ENCODE data around the gene BRD4.
"Not testable (repeated sequence)": the region's sequence is repeated elsewhere in the genome, so short reads cannot be mapped to it uniquely, and the experiment has no call there.

Gene BRD4

DNA sequence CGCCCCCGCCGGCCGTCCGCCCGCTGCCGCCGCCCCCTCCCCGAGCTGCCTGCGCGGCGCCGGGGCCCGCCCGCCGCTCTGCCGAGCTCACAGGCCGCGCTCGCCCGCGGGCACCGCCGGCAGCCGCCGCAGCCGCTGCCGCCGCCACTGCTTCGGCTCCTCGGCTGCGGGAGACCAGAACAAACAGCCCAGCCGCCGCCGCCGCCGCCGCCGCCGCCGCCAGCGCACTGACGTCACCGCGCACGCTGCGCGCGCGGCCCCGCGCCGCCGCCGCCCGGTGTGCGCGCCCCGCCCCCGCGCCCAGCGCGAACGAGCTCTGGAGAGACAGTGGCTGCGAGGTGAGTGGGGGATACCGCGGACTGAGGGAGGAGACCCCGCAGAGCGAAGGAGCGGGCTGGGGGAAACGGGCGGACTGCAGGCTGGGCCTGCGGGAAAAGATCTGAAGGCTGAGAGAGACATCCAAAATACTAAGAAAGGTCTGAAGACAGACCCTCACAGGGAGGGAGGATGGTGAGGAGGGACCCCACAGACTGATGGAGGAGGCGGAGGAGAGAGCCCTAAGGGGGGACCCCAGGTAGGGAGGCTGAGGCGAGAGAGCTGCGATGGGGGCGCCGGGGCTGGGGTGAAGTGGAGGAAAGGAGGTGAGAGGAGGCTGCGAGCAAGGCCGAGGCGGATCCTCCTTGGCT, at the start of gene BRD4:
TSS of gene BRD4 (minus strand) at position 229 of the 686 bp plus-strand sequence. CDS start 59,440 bp downstream, outside the sequence.
- peak; percentile 71 for DNase-seq

DNA sequence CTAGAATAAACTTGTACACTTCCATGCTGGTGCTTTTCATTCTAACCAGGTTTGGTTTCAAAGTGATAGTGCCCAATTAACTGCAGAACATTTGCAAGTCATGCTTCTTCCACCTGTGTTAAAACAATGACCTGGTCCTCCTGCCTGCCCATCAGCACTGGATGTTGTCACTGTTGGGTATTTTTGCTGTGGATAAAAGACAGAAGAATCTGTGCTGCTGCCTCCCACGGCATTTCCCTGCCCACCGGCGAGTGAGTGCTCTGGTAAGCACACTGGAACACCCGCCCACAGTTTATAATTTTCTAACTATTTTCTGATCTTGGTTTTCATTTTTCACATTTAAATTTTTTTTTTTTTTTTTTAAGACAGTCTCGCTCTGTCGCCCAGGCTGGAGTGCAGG, 49.5 kb upstream of the BRD4 start:
- no peak for DNase-seq

DNA sequence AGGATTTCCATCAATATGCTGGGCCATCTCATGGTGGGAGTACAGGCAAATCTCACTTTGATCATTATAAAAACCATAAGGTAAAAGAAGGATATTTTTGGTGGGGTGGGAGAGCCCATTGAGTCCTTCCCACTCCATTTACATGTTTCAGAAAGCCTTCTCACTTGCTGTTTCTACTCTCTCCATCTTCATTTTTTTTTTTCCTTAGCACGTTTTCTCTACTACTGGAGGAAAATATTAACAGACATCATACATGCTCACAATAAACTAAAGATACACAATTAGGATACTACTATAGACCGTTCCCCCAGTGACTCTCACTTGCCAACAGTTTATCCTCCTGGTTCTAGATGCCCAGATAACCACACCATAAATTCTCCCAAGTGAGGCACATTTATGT, 49.1 kb upstream of the BRD4 start:
- DNase-seq = no peak

DNA sequence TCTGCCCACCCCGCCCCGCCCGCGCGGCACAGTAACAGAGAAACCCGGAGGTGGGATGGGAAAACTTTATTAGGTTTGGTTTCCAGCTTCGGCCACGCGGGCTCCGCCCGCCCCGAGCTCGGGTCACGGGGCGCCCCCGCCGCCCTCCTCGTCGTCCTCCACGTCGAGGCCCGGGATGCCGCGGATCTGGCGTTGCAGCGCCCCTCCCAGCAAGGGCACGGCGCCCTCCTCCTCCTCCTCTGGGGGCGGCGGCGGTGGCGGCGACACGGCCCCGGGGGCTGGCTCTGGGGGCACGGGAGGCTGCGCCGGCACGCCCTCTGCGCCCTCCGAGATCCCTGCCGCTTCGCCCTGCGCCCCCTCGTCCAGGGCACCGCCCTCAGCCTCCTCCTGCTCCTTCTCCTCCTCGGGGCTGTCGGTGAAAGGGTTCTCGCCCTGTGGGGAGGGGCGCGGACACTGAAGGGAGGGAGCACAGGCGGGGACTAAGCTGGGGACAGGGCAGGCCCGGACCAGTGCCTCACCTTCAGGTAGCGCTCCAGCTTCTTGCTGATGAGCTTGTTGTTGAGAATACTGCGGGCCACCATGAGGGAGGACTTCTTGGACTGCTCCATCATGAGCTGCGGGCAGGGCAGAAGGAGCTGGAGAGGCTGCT, 47.8 kb upstream of the BRD4 start:
- no peak for DNase-seq

DNA sequence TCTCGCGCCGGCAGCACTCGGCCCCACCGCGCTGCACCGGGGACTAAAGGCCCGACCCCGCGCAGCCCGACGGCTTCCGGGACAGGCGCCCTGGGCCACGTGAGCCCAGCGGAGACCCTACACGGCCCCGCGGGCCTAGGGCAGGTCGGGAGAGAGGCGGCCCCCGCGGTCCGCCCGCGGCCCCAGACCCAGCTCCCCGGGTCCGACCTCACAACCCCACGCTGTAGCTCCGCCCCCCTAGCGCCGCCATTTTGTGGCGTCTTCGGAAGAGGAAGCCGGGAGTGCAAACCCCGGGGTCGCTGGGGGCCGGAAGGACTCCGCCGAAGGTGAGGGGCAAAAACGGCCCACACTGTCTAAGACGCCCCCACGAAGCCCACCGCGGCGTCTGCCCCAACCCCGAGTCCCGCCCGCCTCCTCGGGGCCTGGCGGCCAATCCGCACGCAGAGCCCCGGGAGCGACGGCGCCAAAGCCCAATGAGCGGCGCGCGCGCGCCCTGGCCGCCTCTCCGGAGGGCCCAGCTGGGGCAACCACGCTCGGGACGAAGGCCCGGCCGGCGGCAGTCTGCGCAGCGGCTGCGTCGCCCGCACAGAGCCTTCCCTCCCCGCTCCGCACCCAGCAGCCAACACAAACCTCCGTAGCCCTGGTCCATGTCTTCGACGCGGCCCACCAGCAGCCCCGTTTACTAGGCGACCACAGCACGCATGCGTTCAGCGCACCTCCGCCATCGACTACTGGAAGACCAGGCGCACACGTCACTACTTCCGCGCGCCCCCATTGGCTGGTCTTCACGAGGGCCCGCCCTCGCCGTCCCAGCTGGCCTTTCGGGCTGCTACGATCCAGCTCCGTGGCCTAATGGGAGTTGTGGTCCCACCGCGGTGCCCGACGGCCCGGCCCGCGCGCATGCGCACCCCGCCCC, 47.0 kb upstream of the BRD4 start, which contains the start of gene AKAP8:
TSS of gene AKAP8 (minus strand) at position 705 of the 916 bp plus-strand sequence. CDS start at position 649, 56 bp downstream.
- DNase-seq = peak; percentile 99

DNA sequence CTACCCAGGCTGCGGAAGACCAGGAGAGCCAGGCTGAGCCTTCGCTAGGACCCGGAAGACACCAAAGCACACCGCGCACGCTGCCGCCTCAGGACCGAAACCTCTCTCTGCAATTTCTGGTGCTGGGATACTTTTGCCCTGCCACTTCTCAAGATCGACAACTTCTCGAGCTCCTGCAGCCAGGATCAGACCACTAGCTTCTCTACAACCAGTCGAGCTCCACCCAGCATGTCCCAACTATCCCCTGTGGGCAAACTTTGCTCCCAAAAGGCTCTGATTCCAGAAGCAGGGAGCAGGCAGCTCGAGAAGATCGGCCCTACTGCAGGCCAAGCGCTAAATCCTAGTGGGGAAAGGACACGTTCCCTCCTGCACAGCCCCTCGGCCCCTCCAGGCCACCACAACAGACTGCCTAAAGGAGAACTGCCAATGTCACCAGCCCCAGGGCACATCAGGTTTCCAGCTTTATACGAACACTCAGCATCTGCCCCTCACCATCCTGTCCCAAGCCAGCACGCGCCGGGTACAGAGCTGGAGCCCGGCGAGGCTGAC, 46.3 kb upstream of the BRD4 start:
- peak; percentile 58 for DNase-seq

DNA sequence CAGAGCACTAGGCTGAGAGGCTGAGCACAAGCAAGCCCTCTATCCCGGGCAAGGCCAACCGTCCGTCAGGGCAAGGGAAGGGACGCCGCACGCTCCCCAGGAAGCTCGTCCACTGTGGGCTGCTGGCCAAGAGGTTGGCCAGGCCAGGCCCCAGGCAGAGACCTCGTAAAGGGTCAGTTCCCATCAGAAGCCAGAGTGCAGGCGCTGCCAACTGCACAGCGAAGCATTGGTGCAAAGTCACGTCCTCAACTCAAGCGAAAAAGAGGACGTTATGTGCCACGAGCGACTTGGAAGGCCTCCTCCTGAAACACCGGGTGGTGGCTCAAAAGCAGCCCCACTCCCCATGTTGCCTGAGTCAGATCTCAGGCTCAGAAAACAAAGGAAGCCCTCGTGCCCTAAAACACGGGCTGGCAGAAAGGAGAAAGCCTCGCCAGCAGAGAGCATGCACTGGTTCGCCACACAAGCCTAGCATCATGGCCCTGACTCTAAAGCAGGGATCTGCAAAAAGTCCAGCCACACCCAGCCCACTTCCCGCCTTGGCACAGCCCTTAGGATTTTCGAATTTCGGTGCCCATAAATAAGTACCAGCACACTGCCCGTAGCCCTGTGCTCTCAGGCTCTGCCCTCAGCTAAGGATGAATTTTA, 42.6 kb upstream of the BRD4 start:
- DNase-seq = no peak

DNA sequence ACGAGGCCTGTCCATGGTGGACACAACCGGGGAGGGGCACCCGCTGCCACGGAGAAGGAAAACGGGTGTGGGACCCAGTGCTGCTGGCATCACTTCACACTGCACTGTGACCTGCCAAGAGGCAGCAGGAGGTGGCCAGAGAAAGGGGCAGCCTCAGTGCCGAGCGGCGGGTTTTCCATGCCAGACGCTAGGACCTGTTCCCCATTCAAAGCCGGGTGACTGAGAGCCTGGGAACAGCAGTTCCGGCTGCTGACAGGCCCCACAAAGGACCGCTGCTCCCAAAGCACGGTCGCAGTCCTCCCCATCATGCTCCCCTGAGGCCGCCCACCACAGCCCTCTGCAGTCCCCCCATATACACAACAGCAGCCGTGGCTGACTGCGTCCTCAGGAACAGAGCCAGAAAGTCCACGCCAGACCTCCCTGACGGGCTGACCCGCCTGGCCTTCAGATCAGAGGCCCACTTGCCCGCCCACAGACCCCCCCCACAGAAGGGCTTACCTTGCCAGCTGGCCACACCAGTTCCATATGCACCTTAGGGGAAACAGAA, 41.8 kb upstream of the BRD4 start:
- DNase-seq = no peak

DNA sequence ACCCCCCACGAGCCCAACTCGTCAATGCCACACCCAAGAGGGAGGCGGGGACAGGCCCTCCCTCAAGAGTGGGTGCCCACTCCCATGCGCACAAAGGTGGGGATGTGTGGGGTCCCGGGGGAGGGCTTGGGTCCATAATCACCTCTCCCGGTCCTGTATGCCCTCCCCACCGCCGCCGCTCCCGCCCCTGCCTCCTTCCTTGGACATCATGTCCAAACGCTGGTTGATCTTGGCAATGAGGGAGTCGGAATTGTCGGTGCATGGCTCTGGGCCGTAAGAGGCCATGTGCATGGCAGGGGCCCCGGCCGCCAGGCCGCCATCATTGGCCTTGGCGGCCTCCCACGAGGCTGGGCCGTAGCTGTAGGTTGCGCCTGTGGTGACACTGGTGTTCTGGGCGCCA, 41.3 kb upstream of the BRD4 start:
- no peak for DNase-seq

DNA sequence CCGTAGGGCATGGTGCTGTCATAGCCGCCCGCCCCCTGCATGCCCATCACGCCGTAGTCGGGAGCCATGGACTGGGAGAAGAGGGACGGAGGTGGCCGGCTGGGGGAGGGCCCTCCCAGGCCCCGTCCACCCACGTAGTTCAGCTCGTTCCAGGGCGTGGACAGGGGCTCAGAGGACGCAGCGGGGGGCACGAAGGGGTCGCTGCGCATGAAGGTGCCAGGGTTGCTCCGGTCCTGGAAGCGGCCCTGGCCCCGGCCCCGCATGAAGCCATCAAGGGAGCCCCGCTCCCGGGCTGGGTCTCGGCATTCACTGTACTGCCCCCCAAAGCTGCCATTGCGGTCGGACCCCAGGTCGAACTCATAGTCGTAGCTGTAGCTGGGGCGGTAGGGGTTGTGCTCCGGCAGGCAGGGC, 40.6 kb upstream of the BRD4 start:
- DNase-seq = no peak

DNA sequence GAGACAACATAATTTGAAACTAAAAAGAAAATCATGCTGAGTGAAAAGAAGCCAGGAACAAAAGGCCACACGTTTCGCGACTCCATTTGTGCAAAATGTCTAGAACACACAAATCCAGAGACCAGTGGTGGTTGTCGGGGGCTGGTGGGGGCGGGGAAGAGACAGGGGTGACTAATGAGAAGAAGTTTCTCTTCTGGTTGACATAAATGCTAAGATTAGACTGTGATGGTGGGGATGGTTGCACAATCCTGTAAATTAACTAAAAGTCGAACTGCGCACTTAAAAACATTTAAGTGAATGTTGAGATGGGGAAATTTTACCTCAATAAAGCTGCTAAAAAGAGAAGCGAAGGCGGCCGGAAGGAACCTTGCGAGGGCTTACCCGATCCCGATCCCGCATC, 40.1 kb upstream of the BRD4 start:
- DNase-seq = no peak

DNA sequence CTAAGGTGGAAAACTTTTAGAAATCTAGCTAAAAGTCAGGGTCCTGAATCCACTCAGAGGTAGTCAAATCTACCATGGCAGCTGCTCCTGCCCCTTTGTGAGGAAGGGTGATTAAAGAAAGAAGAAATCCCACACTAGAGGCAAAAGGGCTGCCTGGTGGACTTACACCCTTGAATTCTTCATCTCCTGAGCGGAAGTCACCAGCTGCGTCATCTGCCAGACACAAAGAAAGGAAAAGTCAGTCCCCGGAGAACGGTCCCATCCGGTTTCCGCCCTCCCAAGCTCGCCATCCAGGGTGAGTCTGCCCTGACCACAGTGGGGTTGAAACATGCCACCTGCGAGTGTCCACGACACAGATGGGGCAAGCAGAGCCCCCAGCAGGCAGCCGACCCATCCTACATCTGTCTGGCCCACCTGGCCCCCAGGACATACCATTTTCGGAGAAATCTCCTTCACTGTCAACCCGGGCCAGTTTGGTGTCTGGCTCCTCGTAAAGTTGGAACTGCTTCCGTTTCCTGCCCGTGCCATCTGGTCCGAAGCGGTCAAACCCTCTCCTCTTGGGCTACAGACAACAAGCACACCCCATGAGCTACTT, 39.5 kb upstream of the BRD4 start:
- no peak for DNase-seq

DNA sequence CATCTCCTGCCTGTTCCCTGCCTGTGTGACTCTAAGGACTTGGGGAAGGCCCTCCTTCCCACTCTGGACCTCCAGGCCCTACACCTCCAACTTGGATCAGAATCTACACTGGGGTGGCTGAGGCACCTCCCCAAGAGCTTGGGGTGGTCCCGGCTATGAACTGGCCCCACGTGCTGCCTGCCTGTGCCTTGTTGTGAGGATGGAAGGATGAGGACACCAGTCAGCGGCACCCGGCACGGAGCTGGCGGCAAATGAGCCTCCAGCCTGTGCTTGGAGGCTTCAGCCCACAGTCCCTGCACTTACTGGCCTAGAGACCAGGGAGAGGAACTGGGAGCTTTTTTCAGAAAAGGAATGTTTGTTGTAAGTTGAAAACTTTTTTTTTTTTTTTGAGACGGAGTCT, 38.8 kb upstream of the BRD4 start:
- DNase-seq = no peak

DNA sequence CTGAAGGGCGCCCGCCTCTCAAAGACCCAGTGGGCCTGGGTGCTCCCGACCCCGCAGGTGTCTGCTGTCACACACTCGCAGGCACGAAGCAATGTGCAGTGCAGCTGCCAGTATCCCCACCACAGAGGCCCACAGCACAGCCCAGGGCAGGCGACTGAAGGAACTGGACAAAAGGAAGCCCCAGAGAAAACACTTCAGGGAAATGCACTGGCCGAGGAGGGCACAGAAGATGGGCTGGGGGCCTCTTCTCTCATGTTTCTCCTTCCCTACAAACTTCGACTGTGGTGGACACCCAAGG, 37.2 kb upstream of the BRD4 start:
- DNase-seq = no peak

DNA sequence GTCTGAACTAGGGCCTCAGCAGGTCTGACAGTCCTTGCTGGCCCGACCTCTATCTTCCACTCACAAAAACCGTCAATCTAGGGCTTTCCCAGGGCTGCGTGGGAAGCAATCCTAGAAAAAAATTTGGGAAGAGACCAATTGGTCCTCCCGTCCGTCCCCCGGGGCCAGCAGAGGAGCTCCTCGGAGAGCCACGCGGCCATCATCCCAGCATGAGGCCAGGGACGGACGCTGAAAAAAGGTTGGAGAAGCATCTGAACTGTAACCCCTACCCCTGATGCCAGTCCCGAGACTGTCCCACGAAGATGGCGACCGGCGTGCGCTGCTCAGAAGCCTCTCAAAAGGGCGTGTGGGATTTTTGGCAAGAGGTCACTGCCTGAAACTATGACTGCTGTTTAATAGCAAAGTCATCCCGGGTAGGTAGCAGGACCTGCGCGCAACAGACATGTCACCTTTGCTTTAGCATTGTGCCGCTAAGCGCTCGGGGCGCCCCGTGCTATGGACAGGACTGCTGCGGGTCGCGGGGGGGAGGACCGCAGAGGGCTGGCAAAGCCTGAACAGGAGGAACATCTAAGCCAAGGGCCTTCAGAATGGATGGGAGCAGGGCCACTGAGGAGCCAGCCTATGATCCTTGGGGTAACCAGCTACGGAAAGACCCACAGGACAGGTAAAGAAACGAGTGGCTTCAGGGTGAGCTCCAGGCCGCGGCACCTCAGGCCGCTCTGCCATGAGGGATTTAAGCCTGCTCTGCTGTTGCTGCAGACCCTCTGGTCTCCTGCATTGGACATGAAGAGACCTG, 36.7 kb upstream of the BRD4 start:
- no peak for DNase-seq

DNA sequence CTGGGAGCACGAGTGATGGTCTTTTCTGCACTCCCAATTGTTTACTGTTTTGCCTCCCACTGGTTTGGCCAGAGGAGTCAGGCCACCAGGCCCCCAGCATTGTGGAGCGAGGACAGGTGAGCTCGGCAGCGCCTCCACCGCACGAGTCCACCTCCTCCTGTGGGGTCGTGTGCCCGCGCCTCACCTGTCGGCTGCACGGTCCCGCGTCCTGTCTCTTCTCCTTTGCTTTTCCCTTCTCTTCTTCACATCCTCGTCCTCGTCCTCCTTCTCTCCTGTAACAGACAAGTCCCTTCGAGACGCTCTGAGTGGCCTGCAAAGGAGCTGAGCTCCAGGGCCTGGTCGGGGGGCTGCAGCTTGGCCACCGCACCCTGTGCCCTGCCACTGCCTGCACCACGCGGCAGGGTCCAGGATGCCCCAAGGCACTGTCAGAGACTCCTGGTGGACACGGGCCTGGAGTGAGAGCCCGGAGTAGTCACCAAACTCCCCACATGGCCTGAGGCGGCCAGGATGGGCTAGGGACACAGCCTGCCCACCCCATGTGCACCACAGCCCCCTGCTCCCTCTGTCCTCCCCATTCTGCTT, 35.8 kb upstream of the BRD4 start:
- DNase-seq = no peak

DNA sequence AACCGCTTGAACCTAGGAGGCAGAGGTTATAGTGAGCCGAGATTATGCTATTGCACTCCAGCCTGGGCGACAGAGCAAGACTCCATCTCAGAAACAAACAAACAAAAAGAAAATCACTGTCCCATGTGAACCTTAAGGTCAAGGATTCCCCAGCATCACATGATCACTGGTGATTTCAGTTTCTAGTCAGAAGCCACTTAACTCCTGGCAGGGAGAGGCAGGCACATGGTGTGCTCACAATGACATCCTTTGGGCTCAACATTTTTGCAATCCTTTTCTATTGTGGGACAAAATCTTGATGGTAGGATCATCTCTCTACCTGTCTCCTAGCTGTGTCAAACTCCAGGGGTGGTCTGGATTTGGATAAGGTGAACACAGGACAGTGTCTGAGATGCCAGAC, 35.1 kb upstream of the BRD4 start:
- DNase-seq = peak; percentile 58

DNA sequence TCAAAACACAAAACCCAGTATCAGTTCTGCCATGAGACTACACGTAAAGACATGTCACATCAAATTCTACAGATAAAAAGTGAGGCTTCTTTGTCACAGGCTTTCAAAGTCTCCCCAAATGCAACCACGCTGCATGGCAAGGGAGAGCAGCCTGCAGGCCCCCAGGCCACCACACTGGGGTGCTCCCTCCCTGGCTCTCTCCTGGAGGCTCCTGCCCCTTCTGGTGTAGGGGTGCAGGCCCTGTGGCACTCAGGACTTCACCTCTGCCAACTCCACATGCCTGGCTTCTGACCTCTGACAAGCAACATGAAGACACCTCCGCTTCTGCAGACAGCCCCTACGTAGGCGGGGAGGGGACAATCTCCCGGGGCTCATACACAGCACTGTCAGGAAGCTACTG, 32.9 kb upstream of the BRD4 start:
- DNase-seq = no peak

DNA sequence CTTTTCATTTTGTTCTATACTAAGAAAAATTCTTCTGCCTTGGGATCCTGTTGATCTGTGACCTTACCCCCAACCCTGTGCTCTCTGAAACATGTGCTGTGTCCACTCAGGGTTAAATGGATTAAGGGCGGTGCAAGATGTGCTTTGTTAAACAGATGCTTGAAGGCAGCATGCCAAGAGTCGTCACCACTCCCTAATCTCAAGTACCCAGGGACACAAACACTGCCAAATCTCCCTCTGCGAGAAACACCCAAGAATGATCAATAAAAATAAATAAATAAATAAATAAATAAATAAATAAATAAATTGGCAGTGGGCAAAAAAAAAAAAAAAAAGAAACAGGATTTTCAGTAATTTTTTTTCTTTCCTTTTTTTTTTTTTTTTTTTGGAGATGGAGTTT, 31.5 kb upstream of the BRD4 start:
- not testable (repeated sequence) for DNase-seq

DNA sequence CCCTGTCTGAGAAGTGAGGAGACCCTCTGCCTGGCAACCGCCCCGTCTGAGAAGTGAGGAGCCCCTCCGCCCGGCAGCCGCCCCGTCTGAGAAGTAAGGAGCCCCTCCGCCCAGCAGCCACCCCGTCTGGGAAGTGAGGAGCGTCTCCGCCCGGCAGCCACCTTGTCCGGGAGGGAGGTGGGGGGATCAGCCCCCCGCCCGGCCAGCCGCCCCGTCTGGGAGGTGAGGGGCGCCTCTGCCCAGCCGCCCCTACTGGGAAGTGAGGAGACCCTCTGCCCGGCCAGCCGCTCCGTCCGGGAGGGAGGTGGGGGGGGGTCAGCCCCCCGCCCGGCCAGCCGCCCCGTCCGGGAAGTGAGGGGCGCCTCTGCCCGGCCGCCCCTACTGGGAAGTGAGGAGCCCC, 30.7 kb upstream of the BRD4 start:
- not testable (repeated sequence) for DNase-seq

DNA sequence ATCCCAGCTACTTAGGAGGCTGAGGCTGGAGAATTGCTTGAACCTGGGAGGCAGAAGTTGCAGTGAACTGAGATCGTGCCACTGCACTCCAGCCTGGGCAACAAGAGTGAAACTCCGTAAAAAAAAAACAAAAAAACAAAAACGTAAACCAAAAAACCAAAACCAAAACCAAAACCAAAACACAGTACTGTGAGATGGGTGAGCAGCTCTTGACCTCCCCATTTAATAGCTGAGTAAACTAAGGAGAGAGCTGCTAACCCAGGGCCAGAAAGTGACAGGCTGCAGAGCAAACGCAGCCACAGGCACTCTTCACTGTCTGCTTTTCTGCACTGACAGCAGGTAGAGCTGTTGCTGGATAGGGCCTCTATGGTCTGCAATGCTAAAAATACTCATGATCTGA, 27.7 kb upstream of the BRD4 start:
- DNase-seq = not testable (repeated sequence)
